K562 (cell line): ENCODE data around the gene ZNF346. TPM values are rescaled to one million over a fixed set of nuclear protein-coding genes. Genes with fewer than 3 reads are reported as not detected.

Experiments
- ATAC-seq: fragments of 200-7000 bp; cut with Tn5 transposase; 3 replicates; pipeline ENCODE4 v1.9.1; 2020; ENCODE audit warnings: moderate library complexity
- BruUV-seq: library from RNA; stranded (reverse); fragments of 400-500 nt; replicated peaks from 2 replicates; lab custom pipeline; 2021; lab: Mats Ljungman, UMichigan
- CTCF ChIA-PET: fragments of 300-600 bp; formaldehyde crosslinking; extraction: SDS; loops from one replicate; lab custom pipeline; 2021; ENCODE audit warnings: low intra/inter-chr PET ratio; lab: Yijun Ruan, JAX
- POLR2A ChIA-PET: fragments of 300-600, 350-650 bp; sonication (Branson Sonifier 250); formaldehyde crosslinking; extraction: SDS; loops from one replicate; lab custom pipeline; 2021; ENCODE audit warnings: antibody characterized with exemption, inconsistent platforms; lab: Yijun Ruan, JAX
- DNase-seq, 4 experiments: peaks; one replicate each; pipeline versions ENCODE4 v3.0.0 to v3.0.0-alpha.2; 2011 to 2018; ENCODE audit warnings: low spot score in 3 of 4, mixed read lengths in 3 of 4; ENCODE audit errors: extremely low read depth in 1 of 4
- FAIRE-seq: peaks from 2 replicates; lab custom pipeline; 2011; peaks lifted over from hg19 to GRCh38; lab: Jason Lieb, UNC
- H2AFZ ChIP-seq: 2 replicates; pipeline ENCODE4 v1.6.0; 2011; ENCODE audit warnings: low read depth, low read length, control low read depth, inconsistent platforms
- H3K27ac ChIP-seq: fragments of 200-600 bp; 3 replicates; pipeline ENCODE4 v1.8.0; 2011; ENCODE audit warnings: low read depth, mild to moderate bottlenecking, control low read depth, inconsistent platforms, low read length, moderate library complexity, mixed read lengths; ENCODE audit errors: extremely low read depth
- H3K27me3 ChIP-seq, 2 experiments: fragments of 300-600 bp in 1 of 2; 2 replicates in 1 of 2; 3 replicates in 1 of 2; pipeline versions ENCODE4 v1.6.0 to v1.8.0; 2011; ENCODE audit warnings: inconsistent platforms in 2 of 2, low read length in 2 of 2, mild to moderate bottlenecking in 1 of 2, mixed read lengths in 1 of 2, moderate library complexity in 1 of 2; ENCODE audit not compliant: control insufficient read depth in 2 of 2, insufficient read depth in 2 of 2
- H3K36me3 ChIP-seq: fragments of 300-600 bp; 3 replicates; pipeline ENCODE4 v1.8.0; 2011; ENCODE audit warnings: mild to moderate bottlenecking, low read length, inconsistent platforms; ENCODE audit not compliant: control insufficient read depth, insufficient read depth
- H3K4me1 ChIP-seq, 2 experiments: fragments of 200-600 bp in 1 of 2; replicated peaks in 1 of 2; 2 replicates in 1 of 2; 3 replicates in 1 of 2; pipeline versions ENCODE4 v1.5.1 to v1.8.0; 2011; ENCODE audit warnings: inconsistent platforms in 2 of 2, low read length in 2 of 2, mild to moderate bottlenecking in 1 of 2, mixed read lengths in 1 of 2, moderate library complexity in 1 of 2; ENCODE audit not compliant: control insufficient read depth in 2 of 2, insufficient read depth in 2 of 2
- H3K4me2 ChIP-seq: 2 replicates; pipeline ENCODE4 v1.6.1; 2011; ENCODE audit warnings: low read length, control low read depth, inconsistent platforms, mixed read lengths; ENCODE audit not compliant: insufficient read depth
- H3K4me3 ChIP-seq: fragments of 200-600 bp; sonication (generic), shearing (Covaris generic); 2 replicates; pipeline ENCODE4 v1.5.1; 2016; ENCODE audit warnings: control low read depth, inconsistent platforms
- H3K79me2 ChIP-seq: fragments of 200-600 bp; 3 replicates; pipeline ENCODE4 v1.8.0; 2011; ENCODE audit warnings: low read length, inconsistent platforms; ENCODE audit not compliant: control insufficient read depth, insufficient read depth
- H3K9ac ChIP-seq, 2 experiments: 2 replicates each; pipeline versions ENCODE4 v1.6.0 to v1.6.1; 2011; ENCODE audit warnings: low read depth in 2 of 2, low read length in 2 of 2, control low read depth in 1 of 2, inconsistent platforms in 1 of 2, mild to moderate bottlenecking in 1 of 2, mixed read lengths in 1 of 2; ENCODE audit not compliant: insufficient read depth in 1 of 2
- H3K9me1 ChIP-seq: one replicate; pipeline ENCODE4 v1.6.0; 2011; ENCODE audit warnings: inconsistent platforms, mild to moderate bottlenecking, low read length, moderate library complexity; ENCODE audit not compliant: control insufficient read depth, insufficient read depth
- H3K9me3 ChIP-seq: replicated peaks from 2 replicates; pipeline ENCODE4 v1.5.1; 2011; ENCODE audit warnings: low read depth, low read length, inconsistent platforms; ENCODE audit not compliant: control insufficient read depth, insufficient read depth
- H4K20me1 ChIP-seq: replicated peaks from 2 replicates; pipeline ENCODE4 v1.6.1; 2011; ENCODE audit warnings: low read length, inconsistent platforms, mixed read lengths; ENCODE audit not compliant: control insufficient read depth, insufficient read depth
- ATF1 ChIP-seq, 2 experiments: fragments of 450-650 bp in 1 of 2; IDR thresholded peaks; 2 replicates each; pipeline ENCODE4 v1.6.1; 2016; ENCODE audit warnings: missing compliant biosample characterization in 1 of 2, missing genetic modification characterization in 1 of 2
- CAMTA2 ChIP-seq: fragments of 250-450 bp; sonication (Bioruptor Pico); conservative IDR thresholded peaks from 2 replicates; pipeline ENCODE4 v1.5.1; 2022
- PHF21A ChIP-seq: fragments of 450-650 bp; IDR thresholded peaks from 2 replicates; pipeline ENCODE4 v1.6.1; 2017; ENCODE audit warnings: low read depth, borderline replicate concordance
- ZFX ChIP-seq: sonication (generic); formaldehyde crosslinking; IDR thresholded peaks from 2 replicates; pipeline ENCODE4 v1.8.0; 2022; ENCODE audit warnings: mild to moderate bottlenecking, missing genetic modification reagents, moderate library complexity
- WGBS: fragments of 100-300 bp; shearing (Covaris generic); methylation state at CpG from one replicate; pipeline ENCODE4 v1.1.6; 2016; ENCODE audit warnings: low coverage, mixed read lengths; ENCODE audit not compliant: insufficient coverage; ENCODE audit errors: missing lambda C conversion rate; 5-methylcytosine and 5-hydroxymethylcytosine counted together
- in situ Hi-C: fragments of 300-500 bp; cut with MboI; formaldehyde crosslinking; loops from 4 replicates; pipeline ENCODE4 v1.15.0; 2018; ENCODE audit warnings: inconsistent platforms, mixed read lengths
- intact Hi-C: fragments of 100-400 bp; cut with micrococcal nuclease; formaldehyde crosslinking; loops from 2 replicates; pipeline ENCODE4 v1.14.2; 2022
- polyA plus RNA-seq, 8 experiments: library from polyadenylated mRNA; depleted of rRNA in 4 of 8; stranded (reverse) in 5 of 8; unstranded in 3 of 8; fragments of >200 nt; fragmentation: Nextera tagmentation in 2 of 8; fragmentation: Illumina TruSeq in 1 of 8; extraction: Ambion mirVana in 2 of 8; extraction: Trizol in 1 of 8; gene quantifications; 2 replicates each; pipeline versions ENCODE4 v1.2.1 to v1.2.3, GENCODE V29; 2011 to 2014; ENCODE audit warnings: inconsistent platforms in 1 of 8, missing spikeins in 1 of 8
- total RNA-seq, 7 experiments: library from RNA; depleted of rRNA in 6 of 7; stranded (reverse); fragments of >200 nt in 6 of 7; fragmentation: Illumina TruSeq in 2 of 7; extraction: Trizol in 2 of 7; gene quantifications; 2 replicates each; pipeline versions ENCODE4 v1.2.1 to v1.2.3, GENCODE V29; 2011 to 2021; ENCODE audit warnings: low replicate concordance in 1 of 7
- TF ChIP-seq, protein P1 (sequence below): fragments of 250-450 bp; sonication (Bioruptor Pico); IDR thresholded peaks from 2 replicates; pipeline ENCODE4 v1.8.0; 2021; ENCODE audit warnings: mild to moderate bottlenecking, moderate library complexity

The ZNF346 gene
- total and polyA plus RNA-seq, 9 of the 15 experiments (the other 6 are each of a cell fraction or from before 2014, with no cell fraction given) = 5.0 to 25.1 (median 20.1) TPM

GRCh38 chr5:177067503-177067902 lies 45.0 kb downstream of the ZNF346 start:
- DNase-seq = no peak
- Histone ChIP-seq H3K4me1 (no peaks in the 10 kb centered on the region; a peak in 1 of 5 replicates), H4K20me1 (0 out of 2 replicates have a peak, but pooled peaks cover 3% of the 10 kb centered on the region), H3K27ac (no peak overlapping the region), H3K79me2 (no peaks in the 10 kb centered on the region), H3K9me3 (no peaks in the 10 kb centered on the region), H3K27me3 (no peaks in the 10 kb centered on the region), H3K9me1 (no peaks in the 10 kb centered on the region), H3K36me3 (peaks cover 41% of the 10 kb centered on the region; the same call in 2 of the 3 replicates), H2AFZ (no peak overlapping the region), H3K4me3 (no peak overlapping the region), H3K4me2 (no peak overlapping the region), H3K9ac (no peak overlapping the region)
- intact Hi-C loops (no loop called here), in situ Hi-C loops (no loop called here)
- ATAC-seq = no peak
- CTCF ChIA-PET = no interaction called here
- no peak for FAIRE-seq
- TF ChIP-seq PHF21A (no peak), ZFX (CRISPR knock-in tag) (no peak), ATF1 (CRISPR knock-in tag; IDR thresholded peaks at IDR 0.05) (no peak), ATF1 (tag; IDR thresholded peaks at IDR 0.05) (no peak), CAMTA2 (CRISPR knock-in tag) (no peak)
- TF ChIP-seq, protein P1, sequence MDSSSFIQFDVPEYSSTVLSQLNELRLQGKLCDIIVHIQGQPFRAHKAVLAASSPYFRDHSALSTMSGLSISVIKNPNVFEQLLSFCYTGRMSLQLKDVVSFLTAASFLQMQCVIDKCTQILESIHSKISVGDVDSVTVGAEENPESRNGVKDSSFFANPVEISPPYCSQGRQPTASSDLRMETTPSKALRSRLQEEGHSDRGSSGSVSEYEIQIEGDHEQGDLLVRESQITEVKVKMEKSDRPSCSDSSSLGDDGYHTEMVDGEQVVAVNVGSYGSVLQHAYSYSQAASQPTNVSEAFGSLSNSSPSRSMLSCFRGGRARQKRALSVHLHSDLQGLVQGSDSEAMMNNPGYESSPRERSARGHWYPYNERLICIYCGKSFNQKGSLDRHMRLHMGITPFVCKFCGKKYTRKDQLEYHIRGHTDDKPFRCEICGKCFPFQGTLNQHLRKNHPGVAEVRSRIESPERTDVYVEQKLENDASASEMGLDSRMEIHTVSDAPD (CRISPR knock-in tag) = no peak
- 84% methylated on average over 5 of the region's 5 CpGs for WGBS
- POLR2A ChIA-PET = interaction anchor here (1.3 kb wide), 1 partner anchor 17 kb away, joined by 3 read pairs; no protein-coding TSS in a partner anchor
- no TSS peak for BruUV-seq
